ENCODE results near the gene TAOK3.
"Not testable (repeated sequence)": the region's sequence is repeated elsewhere in the genome, so short reads cannot be mapped to it uniquely, and the experiment has no call there.

Gene TAOK3

DNA sequence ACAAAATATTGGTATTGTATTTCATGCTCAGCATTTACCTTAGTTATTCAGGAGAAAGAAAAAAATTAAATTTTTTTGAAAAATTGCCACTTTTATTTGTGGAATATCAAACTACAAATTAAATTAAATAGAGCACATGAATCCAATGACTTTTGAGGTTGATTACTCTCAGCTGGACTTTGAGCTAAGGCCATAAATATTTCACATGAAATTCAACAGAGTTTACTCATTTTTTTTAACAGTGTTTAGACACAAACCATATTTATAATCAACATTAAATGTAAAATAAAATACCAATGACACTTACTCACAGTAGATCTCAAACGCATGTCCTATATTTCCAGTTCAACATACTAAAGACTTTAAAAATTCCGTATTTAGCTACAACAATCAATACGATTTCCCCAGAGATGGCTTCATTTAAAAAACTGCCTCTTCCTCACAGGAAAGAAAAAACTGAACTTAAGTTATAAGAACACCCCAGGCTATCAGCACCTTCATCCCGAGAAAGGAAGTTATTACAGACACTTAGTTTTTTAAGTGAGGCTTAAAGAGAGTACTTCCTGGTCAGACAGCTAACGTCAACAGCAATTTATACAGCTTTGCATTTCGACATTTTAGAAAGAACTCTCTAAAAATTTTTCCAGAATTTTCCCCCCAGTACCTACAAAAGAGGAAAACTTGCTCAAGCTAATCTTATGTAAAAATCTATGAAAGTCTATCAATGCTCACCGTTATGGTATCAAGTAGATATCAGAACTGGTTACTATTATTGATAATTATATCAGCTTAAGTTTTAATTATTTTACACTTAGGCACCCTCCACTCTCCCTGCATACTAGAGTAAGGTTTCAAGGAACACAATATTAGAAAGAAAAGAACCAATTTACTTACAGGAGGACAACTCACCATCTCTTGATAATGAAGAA, 13.8 kb downstream of the TAOK3 start:
- no peak for DNase-seq (ENCODE audit: low read depth)

GRCh38 chr12:118358008-118358359, 14.7 kb downstream of the TAOK3 start:
- no peak overlapping the region for H3K4me3 ChIP-seq (ENCODE audit: low read length)
- TF ChIP-seq, protein P1, sequence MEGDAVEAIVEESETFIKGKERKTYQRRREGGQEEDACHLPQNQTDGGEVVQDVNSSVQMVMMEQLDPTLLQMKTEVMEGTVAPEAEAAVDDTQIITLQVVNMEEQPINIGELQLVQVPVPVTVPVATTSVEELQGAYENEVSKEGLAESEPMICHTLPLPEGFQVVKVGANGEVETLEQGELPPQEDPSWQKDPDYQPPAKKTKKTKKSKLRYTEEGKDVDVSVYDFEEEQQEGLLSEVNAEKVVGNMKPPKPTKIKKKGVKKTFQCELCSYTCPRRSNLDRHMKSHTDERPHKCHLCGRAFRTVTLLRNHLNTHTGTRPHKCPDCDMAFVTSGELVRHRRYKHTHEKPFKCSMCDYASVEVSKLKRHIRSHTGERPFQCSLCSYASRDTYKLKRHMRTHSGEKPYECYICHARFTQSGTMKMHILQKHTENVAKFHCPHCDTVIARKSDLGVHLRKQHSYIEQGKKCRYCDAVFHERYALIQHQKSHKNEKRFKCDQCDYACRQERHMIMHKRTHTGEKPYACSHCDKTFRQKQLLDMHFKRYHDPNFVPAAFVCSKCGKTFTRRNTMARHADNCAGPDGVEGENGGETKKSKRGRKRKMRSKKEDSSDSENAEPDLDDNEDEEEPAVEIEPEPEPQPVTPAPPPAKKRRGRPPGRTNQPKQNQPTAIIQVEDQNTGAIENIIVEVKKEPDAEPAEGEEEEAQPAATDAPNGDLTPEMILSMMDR (conservative IDR thresholded peaks at IDR 0.05; ENCODE audit: low read length) = no peak
- no peak for DNase-seq (ENCODE audit: low read depth)

More for the DNA sequence above, 13.8 kb downstream of the TAOK3 start:
- TF ChIP-seq, protein P1 (conservative IDR thresholded peaks at IDR 0.05; ENCODE audit: low read length) = no peak
- no peak overlapping the region for H3K4me3 ChIP-seq (ENCODE audit: low read length)

- DNase-seq (ENCODE audit: low read depth) = peak; percentile 68
- TF ChIP-seq, protein P1 (conservative IDR thresholded peaks at IDR 0.05; ENCODE audit: low read length) = peak; percentile 17; the same call in 1 of the 2 replicates
- H3K4me3 ChIP-seq (ENCODE audit: low read length) = no peak overlapping the region
Measured at GRCh38 chr12:118357257-118358007, 15.3 kb downstream of the TAOK3 start.

DNA sequence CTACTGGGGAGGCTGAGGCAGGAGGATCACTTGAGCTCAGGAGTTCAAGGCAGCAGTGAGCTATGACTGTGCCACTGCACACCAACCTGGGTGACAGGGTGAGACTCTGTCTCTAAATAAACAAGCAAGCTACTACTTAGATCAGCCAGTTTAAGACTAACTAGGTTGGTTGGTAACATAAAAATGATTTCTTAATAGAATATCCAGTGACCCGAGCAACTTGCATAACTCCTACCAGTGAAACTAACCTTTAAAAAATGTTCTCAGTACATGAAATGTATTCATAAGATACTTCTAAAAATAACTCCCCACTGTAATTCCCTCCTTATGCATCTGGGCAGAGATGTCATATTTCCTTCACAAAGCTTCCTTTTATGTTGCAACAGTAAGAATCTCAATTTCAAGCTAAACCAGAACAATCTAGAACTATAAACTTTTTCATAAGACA, 15.9 kb downstream of the TAOK3 start:
- H3K4me3 ChIP-seq (ENCODE audit: low read length) = no peak overlapping the region
- peak; percentile 92 for DNase-seq (ENCODE audit: low read depth)
- TF ChIP-seq, protein P1 (conservative IDR thresholded peaks at IDR 0.05; ENCODE audit: low read length) = no peak

DNA sequence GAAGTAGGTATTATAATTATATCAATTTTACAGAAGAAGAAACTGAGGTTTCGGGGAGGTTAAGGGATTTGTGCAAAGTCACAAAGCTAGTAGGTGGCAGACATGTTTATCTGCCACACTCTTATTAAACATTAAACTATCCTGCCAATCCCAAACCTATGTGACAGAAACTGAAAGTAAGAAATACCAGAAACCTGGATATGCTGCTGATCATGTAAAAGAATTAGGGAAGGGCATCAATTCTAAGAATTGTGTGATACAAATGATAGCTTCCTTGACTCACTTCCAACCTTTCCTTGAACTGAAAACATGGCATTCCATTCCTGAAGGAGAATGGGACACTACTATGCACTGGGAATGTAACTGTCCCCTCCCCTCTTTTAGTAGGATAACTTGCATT, 16.9 kb downstream of the TAOK3 start:
- TF ChIP-seq, protein P1 (conservative IDR thresholded peaks at IDR 0.05; ENCODE audit: low read length) = no peak
- H3K4me3 ChIP-seq (ENCODE audit: low read length) = no peak overlapping the region
- peak; percentile 38 for DNase-seq (ENCODE audit: low read depth)

DNA sequence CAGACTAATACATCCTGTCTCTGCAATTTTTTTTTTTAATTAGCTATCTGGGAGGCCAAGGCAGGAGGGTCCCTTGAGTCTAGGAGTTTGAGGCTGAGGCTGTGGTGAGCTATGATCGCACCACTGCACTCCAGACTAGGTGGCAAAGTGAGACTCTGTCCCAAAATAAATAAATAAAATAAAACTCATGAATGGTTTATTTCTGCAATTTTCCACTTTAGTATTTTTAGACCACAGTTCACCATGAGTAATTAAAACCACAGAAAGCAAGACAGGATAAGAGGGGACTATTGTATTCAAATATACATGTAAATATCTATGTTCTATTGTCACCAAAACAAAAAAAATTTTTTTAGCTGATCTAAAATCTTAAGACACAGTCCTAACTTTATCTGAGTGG, 17.8 kb downstream of the TAOK3 start:
- H3K4me3 ChIP-seq (ENCODE audit: low read length) = no peak overlapping the region
- no peak for DNase-seq (ENCODE audit: low read depth)
- TF ChIP-seq, protein P1 (conservative IDR thresholded peaks at IDR 0.05; ENCODE audit: low read length) = no peak

- not testable (repeated sequence) for DNase-seq (ENCODE audit: low read depth); H3K4me3 ChIP-seq (ENCODE audit: low read length)
Measured at GRCh38 chr12:118354503-118354902, 18.2 kb downstream of the TAOK3 start.

Data from AG10803 (cell line).